SK-N-MC (cell line): ENCODE measurements around the gene CRAMP1.

Experiments
- DNase-seq: peaks from one replicate; pipeline ENCODE4 v3.0.0-alpha.2; 2011; ENCODE audit warnings: low read depth, low spot score
- H3K27ac ChIP-seq: fragments of 200-600 bp; sonication (generic); 2 replicates; pipeline ENCODE4 v1.5.1; 2016; ENCODE audit warnings: mixed run types
- H3K36me3 ChIP-seq: fragments of 200-600 bp; sonication (generic); 2 replicates; pipeline ENCODE4 v1.6.1; 2017; ENCODE audit warnings: antibody characterized with exemption, low read length, mixed read lengths; ENCODE audit not compliant: insufficient read depth
- H3K4me3 ChIP-seq: fragments of 200-600 bp; sonication (generic); 2 replicates; pipeline ENCODE4 v1.5.1; 2016
- H3K9ac ChIP-seq: fragments of 200-600 bp; sonication (generic); 2 replicates; pipeline ENCODE4 v1.8.0; 2017; ENCODE audit warnings: mixed run types, mixed read lengths; ENCODE audit not compliant: insufficient read length
- H3K9me3 ChIP-seq: fragments of 200-600 bp; sonication (generic); 2 replicates; pipeline ENCODE4 v1.6.1; 2017; ENCODE audit warnings: low read depth, mild to moderate bottlenecking, antibody characterized with exemption, low read length, moderate library complexity, mixed read lengths
- EZH2 ChIP-seq: fragments of 200-600 bp; sonication (generic); IDR thresholded peaks from one replicate; pipeline ENCODE4 v1.6.1; 2017; ENCODE audit warnings: antibody characterized with exemption
- FOXP2 ChIP-seq: optimal IDR thresholded peaks from 2 replicates; pipeline ENCODE3; 2011; ENCODE audit warnings: mild to moderate bottlenecking, moderate library complexity; ENCODE audit not compliant: insufficient read depth; ENCODE audit errors: extremely low read length, control extremely low read depth
- POLR2AphosphoS5 ChIP-seq: IDR thresholded peaks from 2 replicates; pipeline ENCODE4 v1.6.1; 2012; ENCODE audit warnings: mild to moderate bottlenecking, low read depth, low read length, borderline replicate concordance

The CRAMP1 gene

DNA sequence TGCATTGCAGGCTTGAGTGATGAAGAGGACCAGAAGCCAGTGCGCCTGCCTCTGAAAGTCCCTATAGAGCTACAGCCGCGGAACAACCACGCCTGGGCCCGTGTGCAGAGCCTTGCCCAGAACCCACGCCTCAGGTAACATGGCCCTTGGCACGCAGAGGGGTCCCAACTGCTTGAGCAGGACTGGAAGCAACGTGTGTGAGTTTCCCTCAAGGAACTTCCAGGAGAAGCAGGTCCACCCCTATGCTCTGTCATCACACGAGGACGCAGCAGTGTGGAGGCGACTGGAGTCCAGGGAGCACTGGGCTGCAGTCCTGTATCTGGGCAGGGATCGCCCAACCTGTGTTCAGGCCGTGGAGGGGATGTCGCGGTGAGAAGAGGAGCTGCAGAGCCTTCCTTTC is 40.9 kb downstream of the CRAMP1 start:
- TF ChIP-seq EZH2 (no peak), FOXP2 (no peak), POLR2AphosphoS5 (no peak)
- no peaks in the 10 kb centered on the region for H3K9me3 ChIP-seq
- no peak for DNase-seq
- H3K4me3 ChIP-seq = no peak overlapping the region
- no peak overlapping the region for H3K9ac ChIP-seq
- peaks cover 42% of the 10 kb centered on the region; the same call in 1 of the 2 replicates for H3K36me3 ChIP-seq
- H3K27ac ChIP-seq = no peak overlapping the region

DNA sequence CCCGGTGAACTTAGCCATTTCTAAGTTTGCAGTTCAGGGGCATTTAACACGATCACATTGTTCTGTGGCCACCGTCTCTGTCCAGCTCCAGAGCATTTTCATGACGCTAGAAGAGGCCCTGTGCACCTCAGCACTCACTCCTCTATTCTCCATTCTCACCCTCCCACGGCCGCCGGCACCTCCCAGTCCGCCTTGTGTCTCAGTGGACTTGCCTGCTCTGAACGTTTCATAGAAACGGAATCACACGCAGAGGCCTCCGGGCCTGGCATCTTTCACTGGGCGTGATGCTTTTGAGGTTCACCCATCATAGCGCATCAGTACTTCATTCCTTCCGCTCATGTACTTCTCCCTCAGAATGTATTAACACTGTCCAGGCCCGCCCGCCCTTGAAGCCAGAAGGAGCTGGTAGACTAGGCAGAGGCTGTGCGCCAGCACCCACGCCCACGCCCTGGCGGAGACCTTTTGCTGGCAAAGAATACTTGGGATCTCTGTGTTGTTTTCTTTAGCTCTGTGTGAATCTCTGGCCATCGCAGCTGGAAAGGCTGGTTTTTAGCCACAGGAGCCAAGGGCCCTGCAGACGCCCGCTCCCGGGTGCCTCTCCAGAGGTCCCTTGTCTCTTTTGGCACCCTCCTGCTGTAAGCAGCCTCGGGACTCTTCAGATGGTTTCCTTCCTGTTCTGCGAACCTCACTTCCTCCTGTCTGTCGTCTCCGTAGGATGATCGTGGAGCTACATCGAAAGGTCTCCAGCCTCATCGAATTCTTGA is 42.5 kb downstream of the CRAMP1 start:
- no peak for TF ChIP-seq EZH2
- no peak for TF ChIP-seq FOXP2
- TF ChIP-seq POLR2AphosphoS5 = no peak
- Histone ChIP-seq H3K27ac (no peak overlapping the region), H3K9ac (no peak overlapping the region), H3K9me3 (no peaks in the 10 kb centered on the region), H3K4me3 (no peak overlapping the region), H3K36me3 (peaks cover 44% of the 10 kb centered on the region; the same call in 1 of the 2 replicates)
- no peak for DNase-seq

DNA sequence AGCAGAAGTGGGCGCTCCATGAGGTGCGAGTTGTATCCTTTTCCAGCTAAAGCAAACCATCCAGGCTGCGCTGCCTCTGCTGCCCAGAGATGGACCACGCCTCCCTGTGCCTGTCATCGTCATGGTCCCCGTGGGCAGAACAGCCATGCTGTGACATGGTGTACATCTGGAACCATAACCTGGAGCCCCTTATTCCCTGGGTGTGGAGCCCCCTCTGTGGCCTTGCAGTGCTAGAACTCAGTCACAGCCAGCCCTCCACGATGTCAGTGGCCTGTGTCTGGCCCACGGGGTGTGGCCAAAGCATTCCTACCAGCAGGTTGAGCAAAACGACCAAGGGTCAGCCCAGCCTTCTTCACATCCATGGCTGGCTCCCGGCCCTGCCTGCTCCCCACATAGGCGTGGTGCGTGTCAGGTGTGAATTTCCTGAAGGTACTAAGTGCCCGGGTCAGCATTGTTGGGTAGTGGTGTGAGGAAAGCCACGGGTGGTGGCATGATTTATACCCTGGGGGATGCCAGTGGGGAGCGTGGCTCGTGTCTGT is 43.2 kb downstream of the CRAMP1 start:
- TF ChIP-seq EZH2 = no peak
- no peak for TF ChIP-seq FOXP2
- TF ChIP-seq POLR2AphosphoS5 = no peak
- H3K9me3 ChIP-seq = no peaks in the 10 kb centered on the region
- H3K36me3 ChIP-seq = peaks cover 50% of the 10 kb centered on the region; the same call in 1 of the 2 replicates
- no peak overlapping the region for H3K4me3 ChIP-seq
- no peak for DNase-seq
- H3K27ac ChIP-seq = no peak overlapping the region
- no peak overlapping the region for H3K9ac ChIP-seq

DNA sequence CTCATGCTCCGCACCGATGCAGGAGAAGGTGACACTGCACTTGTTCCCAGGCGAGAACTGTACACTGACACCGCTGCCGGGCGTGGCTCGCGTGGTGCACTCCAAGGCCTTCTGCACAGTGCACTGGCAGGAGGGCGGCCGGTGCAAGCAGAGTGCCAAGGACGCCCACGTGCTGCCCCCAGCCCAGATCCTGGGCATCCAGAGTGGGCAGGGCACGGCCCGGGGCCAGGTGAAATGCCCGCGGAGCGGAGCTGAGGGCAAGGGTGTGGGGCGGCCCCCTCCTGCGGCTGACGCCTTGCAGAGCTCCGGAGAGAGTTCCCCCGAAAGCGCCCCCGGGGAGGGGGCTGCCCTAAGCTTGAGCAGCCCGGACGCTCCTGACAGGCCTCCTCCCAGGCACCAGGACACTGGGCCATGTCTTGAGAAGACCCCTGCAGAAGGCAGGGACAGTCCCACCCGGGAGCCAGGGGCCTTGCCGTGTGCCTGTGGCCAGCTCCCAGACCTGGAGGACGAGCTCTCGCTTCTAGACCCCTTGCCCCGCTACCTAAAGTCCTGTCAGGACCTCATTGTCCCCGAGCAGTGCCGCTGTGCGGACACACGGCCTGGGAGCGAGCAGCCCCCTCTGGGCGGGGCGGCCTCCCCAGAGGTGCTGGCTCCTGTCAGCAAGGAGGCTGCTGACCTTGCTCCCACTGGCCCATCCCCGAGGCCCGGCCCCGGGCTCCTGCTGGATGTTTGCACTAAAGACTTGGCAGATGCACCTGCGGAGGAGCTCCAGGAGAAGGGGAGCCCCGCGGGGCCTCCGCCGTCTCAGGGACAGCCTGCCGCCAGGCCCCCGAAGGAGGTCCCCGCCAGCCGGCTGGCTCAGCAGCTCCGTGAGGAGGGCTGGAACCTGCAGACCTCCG is 44.0 kb downstream of the CRAMP1 start:
- H3K9me3 ChIP-seq = no peaks in the 10 kb centered on the region
- H3K9ac ChIP-seq = no peak overlapping the region
- H3K4me3 ChIP-seq = no peak overlapping the region
- TF ChIP-seq POLR2AphosphoS5 (no peak), EZH2 (no peak), FOXP2 (no peak)
- peaks cover 44% of the 10 kb centered on the region; the same call in 1 of the 2 replicates for H3K36me3 ChIP-seq
- no peak for DNase-seq
- H3K27ac ChIP-seq = no peak overlapping the region

DNA sequence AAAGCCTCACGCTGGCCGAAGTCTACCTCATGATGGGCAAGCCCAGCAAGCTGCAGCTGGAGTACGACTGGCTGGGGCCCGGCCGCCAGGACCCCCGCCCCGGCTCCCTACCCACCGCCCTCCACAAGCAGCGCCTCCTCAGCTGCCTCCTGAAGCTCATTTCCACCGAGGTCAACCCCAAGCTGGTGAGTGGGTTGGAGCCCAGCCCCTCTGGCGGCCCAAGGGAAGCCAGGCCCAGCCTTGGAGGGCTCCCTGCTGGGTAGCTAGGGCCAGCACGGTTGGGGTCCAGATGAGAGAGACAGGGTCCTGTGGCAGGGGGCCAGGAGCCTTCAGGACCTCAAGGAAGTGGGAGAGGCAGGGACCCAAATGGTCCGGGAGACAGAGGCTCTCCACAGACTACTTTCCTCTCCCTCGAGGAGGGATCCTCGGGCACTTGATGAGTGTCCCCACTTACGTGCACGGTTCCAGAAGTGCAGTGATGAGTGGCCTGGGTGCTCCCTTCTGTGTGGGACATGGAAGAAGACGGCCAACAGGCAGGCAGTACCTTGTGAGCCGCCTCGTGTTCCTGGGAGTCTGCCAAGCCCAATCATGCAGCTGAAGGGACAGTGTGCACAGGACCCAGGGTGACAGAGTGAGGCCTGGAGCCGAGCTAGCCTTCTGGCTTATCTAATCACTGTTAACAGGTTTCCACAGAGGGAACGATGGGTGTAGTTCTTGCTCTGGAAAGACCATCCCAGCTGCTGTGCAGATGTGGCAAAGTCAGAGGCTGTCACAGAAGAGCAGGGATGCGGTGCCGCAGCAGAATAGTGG is 44.9 kb downstream of the CRAMP1 start:
- Histone ChIP-seq H3K9me3 (no peaks in the 10 kb centered on the region), H3K9ac (no peak overlapping the region), H3K4me3 (no peak overlapping the region), H3K27ac (no peak overlapping the region), H3K36me3 (peaks cover 39% of the 10 kb centered on the region; the same call in 1 of the 2 replicates)
- no peak for DNase-seq
- TF ChIP-seq FOXP2 = no peak
- no peak for TF ChIP-seq POLR2AphosphoS5
- no peak for TF ChIP-seq EZH2

DNA sequence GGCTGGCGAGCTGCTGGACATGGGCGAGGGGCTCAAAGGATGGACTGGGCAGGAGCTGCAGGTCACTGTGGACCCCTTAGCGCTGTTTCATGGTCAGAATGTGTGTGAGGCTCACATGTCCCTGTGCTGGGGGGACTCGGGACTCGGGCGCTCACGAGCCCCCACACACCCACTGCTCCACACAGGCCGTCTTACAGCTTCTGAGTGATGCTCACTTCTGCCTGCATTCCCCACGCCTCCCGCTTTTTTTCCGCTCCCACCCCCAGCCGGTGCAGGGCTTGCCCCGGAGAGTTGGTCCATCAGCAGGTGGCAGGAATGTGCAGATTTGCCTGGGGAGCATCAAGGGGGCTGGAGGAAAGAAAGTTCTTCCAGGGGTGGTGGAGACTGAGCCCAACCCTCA is 45.7 kb downstream of the CRAMP1 start:
- peaks cover 39% of the 10 kb centered on the region; the same call in 1 of the 2 replicates for H3K36me3 ChIP-seq
- TF ChIP-seq FOXP2 (no peak), POLR2AphosphoS5 (no peak)

DNA sequence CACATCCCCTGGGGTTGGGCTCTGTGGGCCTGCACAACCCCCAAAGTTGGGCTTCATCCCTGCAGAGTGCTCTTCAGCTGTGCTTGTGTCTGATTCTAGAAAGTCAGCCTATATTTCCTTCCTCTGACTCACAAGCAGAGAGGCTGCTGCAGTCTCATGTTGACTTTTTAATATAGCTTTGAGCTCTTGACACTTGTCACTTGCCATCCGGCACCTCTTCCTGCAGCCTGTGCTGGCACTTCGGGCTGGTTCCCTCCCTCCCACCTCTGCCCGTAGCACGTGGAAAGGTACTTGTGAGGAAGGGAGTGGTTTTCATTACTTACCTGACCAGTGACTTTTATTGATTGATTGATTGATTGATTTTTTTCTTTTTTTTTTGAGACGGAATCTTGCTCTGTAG is 46.9 kb downstream of the CRAMP1 start:
- Histone ChIP-seq H3K9ac (no peak overlapping the region), H3K27ac (no peak overlapping the region), H3K4me3 (no peak overlapping the region), H3K9me3 (no peaks in the 10 kb centered on the region), H3K36me3 (peaks cover 47% of the 10 kb centered on the region; the same call in 1 of the 2 replicates)
- DNase-seq = no peak
- TF ChIP-seq EZH2 = no peak
- TF ChIP-seq FOXP2 = no peak
- no peak for TF ChIP-seq POLR2AphosphoS5

More for the DNA sequence above, 45.7 kb downstream of the CRAMP1 start:
- Histone ChIP-seq H3K27ac (no peak overlapping the region), H3K4me3 (no peak overlapping the region), H3K9ac (no peak overlapping the region), H3K9me3 (no peaks in the 10 kb centered on the region)
- DNase-seq = no peak
